HepG2 (cell line): Measurements from ENCODE around the gene CPEB2. TPM values are rescaled to one million over a fixed set of nuclear protein-coding genes. Genes with fewer than 3 reads are reported as not detected.

Source experiments
- ATAC-seq: fragments of 200-7000 bp; cut with Tn5 transposase; 3 replicates; pipeline ENCODE4 v1.9.1; 2020; ENCODE audit warnings: mild to moderate bottlenecking, moderate library complexity
- BruUV-seq: library from RNA; stranded (reverse); fragments of 400-500 nt; replicated peaks from 2 replicates; lab custom pipeline; 2021; lab: Mats Ljungman, UMichigan
- CTCF ChIA-PET: fragments of 300-600 bp; formaldehyde crosslinking; extraction: SDS; loops from one replicate; lab custom pipeline; 2021; ENCODE audit warnings: low total read pairs, inconsistent platforms, low intra/inter-chr PET ratio; lab: Yijun Ruan, JAX
- POLR2A ChIA-PET: fragments of 350-600 bp; sonication (Branson Sonifier 250); formaldehyde crosslinking; loops from one replicate; lab custom pipeline; 2020; ENCODE audit warnings: antibody characterized with exemption, inconsistent platforms; lab: Yijun Ruan, JAX
- DNase-seq: peaks from one replicate; pipeline ENCODE4 v3.0.0-alpha.2; 2015; ENCODE audit warnings: low spot score
- FAIRE-seq: peaks from 3 replicates; lab custom pipeline; 2011; peaks lifted over from hg19 to GRCh38; lab: Jason Lieb, UNC
- H2AFZ ChIP-seq: one replicate; pipeline ENCODE4 v1.6.1; 2011; ENCODE audit warnings: low read length, inconsistent platforms
- H3K27ac ChIP-seq: fragments of 300-600 bp; 3 replicates; pipeline ENCODE4 v1.8.0; 2011; ENCODE audit warnings: mixed run types, mild to moderate bottlenecking, mixed read lengths, low read length, inconsistent platforms; ENCODE audit not compliant: insufficient read depth; ENCODE audit errors: extremely low read length
- H3K27me3 ChIP-seq, 2 experiments: fragments of 200-600 bp in 1 of 2; 2 replicates in 1 of 2; 3 replicates in 1 of 2; pipeline versions ENCODE4 v1.6.0 to v1.8.0; 2011; ENCODE audit warnings: low read length in 2 of 2, mild to moderate bottlenecking in 2 of 2, moderate library complexity in 2 of 2, inconsistent platforms in 1 of 2; ENCODE audit not compliant: insufficient read depth in 2 of 2, control insufficient read depth in 1 of 2
- H3K36me3 ChIP-seq, 2 experiments: fragments of 200-600 bp in 1 of 2; replicated peaks in 1 of 2; 2 replicates in 1 of 2; 3 replicates in 1 of 2; pipeline versions ENCODE4 v1.5.1 to v1.8.0; 2011; ENCODE audit warnings: low read length in 2 of 2, inconsistent platforms in 1 of 2; ENCODE audit not compliant: insufficient read depth in 2 of 2, control insufficient read depth in 1 of 2
- H3K4me1 ChIP-seq: 2 replicates; pipeline ENCODE4 v1.5.1; 2012; ENCODE audit warnings: low read length, inconsistent platforms; ENCODE audit not compliant: insufficient read depth
- H3K4me2 ChIP-seq: 2 replicates; pipeline ENCODE4 v1.6.0; 2011; ENCODE audit warnings: low read depth, low read length, inconsistent platforms
- H3K4me3 ChIP-seq, 3 experiments: fragments of 200-600 bp in 1 of 3; sonication (generic), shearing (Covaris generic) in 1 of 3; replicated peaks in 1 of 3; 2 replicates each; pipeline ENCODE4 v1.5.1; 2011 to 2016; ENCODE audit warnings: low read length in 3 of 3, inconsistent platforms in 2 of 3, low read depth in 2 of 3, mild to moderate bottlenecking in 2 of 3, control low read depth in 1 of 3, mixed read lengths in 1 of 3; ENCODE audit not compliant: insufficient read depth in 1 of 3
- H3K79me2 ChIP-seq: one replicate; pipeline ENCODE4 v1.6.1; 2011; ENCODE audit warnings: low read length, inconsistent platforms; ENCODE audit not compliant: insufficient read depth
- H3K9ac ChIP-seq: 2 replicates; pipeline ENCODE4 v1.6.0; 2011; ENCODE audit warnings: mild to moderate bottlenecking, low read depth, low read length, inconsistent platforms; ENCODE audit not compliant: insufficient read depth
- H3K9me3 ChIP-seq: 2 replicates; pipeline ENCODE4 v1.5.1; 2012; ENCODE audit warnings: mild to moderate bottlenecking, low read length
- H4K20me1 ChIP-seq: 2 replicates; pipeline ENCODE4 v1.6.0; 2011; ENCODE audit warnings: inconsistent platforms, mild to moderate bottlenecking, low read length, moderate library complexity; ENCODE audit not compliant: insufficient read depth
- DPF2 ChIP-seq: sonication (generic); formaldehyde crosslinking; IDR thresholded peaks from 2 replicates; pipeline ENCODE4 v1.4.0; 2020; ENCODE audit warnings: mild to moderate bottlenecking, low read depth, missing genetic modification reagents, borderline replicate concordance
- JUND ChIP-seq: sonication (generic); formaldehyde crosslinking; IDR thresholded peaks from 2 replicates; pipeline ENCODE4 v1.8.0; 2022; ENCODE audit warnings: mild to moderate bottlenecking, missing genetic modification reagents
- MEF2D ChIP-seq: sonication (generic); formaldehyde crosslinking; IDR thresholded peaks from 2 replicates; pipeline ENCODE4 v1.5.1; 2020; ENCODE audit warnings: mild to moderate bottlenecking, missing genetic modification reagents
- NFATC3 ChIP-seq: sonication (generic); formaldehyde crosslinking; IDR thresholded peaks from 2 replicates; pipeline ENCODE4 v1.5.1; 2020; ENCODE audit warnings: mild to moderate bottlenecking, missing genetic modification reagents
- RERE ChIP-seq: IDR thresholded peaks from 2 replicates; pipeline ENCODE4 v1.6.1; 2016; ENCODE audit warnings: low read depth, missing genetic modification reagents, missing compliant biosample characterization
- SP2 ChIP-seq: sonication (generic); formaldehyde crosslinking; IDR thresholded peaks from 2 replicates; pipeline ENCODE4 v1.5.1; 2020; ENCODE audit warnings: mild to moderate bottlenecking, missing genetic modification reagents
- ZNF3 ChIP-seq: IDR thresholded peaks from 2 replicates; pipeline ENCODE4 v1.7.0; 2017; ENCODE audit warnings: inconsistent platforms
- ZNF672 ChIP-seq: sonication (generic); formaldehyde crosslinking; IDR thresholded peaks from 2 replicates; pipeline ENCODE4 v1.8.1; 2022; ENCODE audit warnings: missing genetic modification reagents
- WGBS: methylation state at CpG from one replicate; pipeline ENCODE4 v1.1.6; 2017; ENCODE audit warnings: low lambda C conversion rate; 5-methylcytosine and 5-hydroxymethylcytosine counted together
- in situ Hi-C: cut with HindIII; loops from 2 replicates; pipeline ENCODE4 v1.10.0; 2017; ENCODE audit warnings: low pct_unique_long_range_greater_than_20kb; ENCODE audit not compliant: extremely low pct_ligation_motif_present
- intact Hi-C: fragments of 100-400 bp; cut with micrococcal nuclease; formaldehyde crosslinking; loops from one replicate; pipeline ENCODE4 v1.10.0; 2022; ENCODE audit not compliant: unreplicated experiment
- polyA plus RNA-seq, 8 experiments: library from polyadenylated mRNA; depleted of rRNA in 3 of 8; stranded (reverse) in 7 of 8; unstranded in 1 of 8; fragments of >200 nt; fragmentation: Illumina TruSeq in 4 of 8; extraction: Trizol in 4 of 8; gene quantifications; 2 replicates each; pipeline versions ENCODE4 v1.2.1 to v1.2.3, GENCODE V29; 2011 to 2016; ENCODE audit warnings: low read depth in 4 of 8, missing spikeins in 1 of 8, mixed read lengths in 1 of 8; ENCODE audit not compliant: insufficient read depth in 1 of 8
- total RNA-seq, 5 experiments: library from RNA; depleted of rRNA; stranded (reverse); fragments of >200 nt; fragmentation: Illumina TruSeq; extraction: Trizol; gene quantifications; 2 replicates each; pipeline ENCODE4 v1.2.3, GENCODE V29; 2016; ENCODE audit warnings: low read depth in 1 of 5
- TF ChIP-seq, protein P1 (sequence below): sonication (generic); formaldehyde crosslinking; IDR thresholded peaks from 2 replicates; pipeline ENCODE4 v1.4.0; 2020; ENCODE audit warnings: mild to moderate bottlenecking, missing genetic modification reagents
- TF ChIP-seq, protein P2 (sequence below): sonication (generic); formaldehyde crosslinking; IDR thresholded peaks from 2 replicates; pipeline ENCODE4 v1.4.0; 2020; ENCODE audit warnings: missing genetic modification reagents
- TF ChIP-seq, protein P3 (sequence below): IDR thresholded peaks from 2 replicates; pipeline ENCODE4 v1.6.1; 2016; ENCODE audit warnings: low read depth, borderline replicate concordance

CPEB2 gene
- total and polyA plus RNA-seq, 2 of the 13 experiments (the other 11 are each of a cell fraction or from before 2014, with no cell fraction given), result 2.0 to 2.5 TPM

DNA sequence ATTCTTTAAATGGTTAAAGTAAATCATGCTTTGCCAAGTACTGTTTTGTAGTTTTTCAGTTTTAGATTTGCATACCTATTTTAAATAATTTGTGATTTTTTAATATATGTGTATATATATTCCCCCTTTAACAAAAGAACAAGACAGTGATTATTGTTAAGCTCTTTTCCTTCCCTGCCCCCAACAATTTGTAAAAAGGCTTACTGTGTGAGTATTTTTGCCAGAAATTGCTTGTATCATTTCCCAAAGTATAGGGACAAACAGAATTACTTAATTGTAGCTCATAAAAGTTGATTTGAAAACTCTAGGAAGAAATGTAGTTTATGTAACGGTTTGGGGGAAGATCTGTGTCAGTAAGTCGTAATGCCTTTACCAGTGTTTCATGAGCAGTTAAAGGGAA lies 19.0 kb downstream of the CPEB2 start:
- intact Hi-C loops, result no loop called here
- BruUV-seq, result no TSS peak
- H3K4me2 ChIP-seq, result no peak overlapping the region
- no peak overlapping the region for H2AFZ ChIP-seq
- peaks cover 0 to 2% of the 10 kb centered on the region in 2 experiments; a peak in 1 of 5 replicates for H3K36me3 ChIP-seq
- ChIA-PET CTCF (no interaction called here), POLR2A (no interaction called here)
- DNase-seq, result no peak
- in situ Hi-C loops, result loop anchor here (25.0 kb wide), 2 partner anchors 641 to 1384 kb away; partner anchors contain the start of genes BOD1L1 and FBXL5
- 44% methylated on average over 2 of the region's 2 CpGs for WGBS
- H3K4me3 ChIP-seq, result no peak overlapping the region
- no peaks in the 10 kb centered on the region for H3K9me3 ChIP-seq
- ATAC-seq, result no peak
- FAIRE-seq, result no peak
- TF ChIP-seq, protein P1, sequence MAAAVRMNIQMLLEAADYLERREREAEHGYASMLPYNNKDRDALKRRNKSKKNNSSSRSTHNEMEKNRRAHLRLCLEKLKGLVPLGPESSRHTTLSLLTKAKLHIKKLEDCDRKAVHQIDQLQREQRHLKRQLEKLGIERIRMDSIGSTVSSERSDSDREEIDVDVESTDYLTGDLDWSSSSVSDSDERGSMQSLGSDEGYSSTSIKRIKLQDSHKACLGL (CRISPR knock-in tag), result no peak
- TF ChIP-seq, protein P2, sequence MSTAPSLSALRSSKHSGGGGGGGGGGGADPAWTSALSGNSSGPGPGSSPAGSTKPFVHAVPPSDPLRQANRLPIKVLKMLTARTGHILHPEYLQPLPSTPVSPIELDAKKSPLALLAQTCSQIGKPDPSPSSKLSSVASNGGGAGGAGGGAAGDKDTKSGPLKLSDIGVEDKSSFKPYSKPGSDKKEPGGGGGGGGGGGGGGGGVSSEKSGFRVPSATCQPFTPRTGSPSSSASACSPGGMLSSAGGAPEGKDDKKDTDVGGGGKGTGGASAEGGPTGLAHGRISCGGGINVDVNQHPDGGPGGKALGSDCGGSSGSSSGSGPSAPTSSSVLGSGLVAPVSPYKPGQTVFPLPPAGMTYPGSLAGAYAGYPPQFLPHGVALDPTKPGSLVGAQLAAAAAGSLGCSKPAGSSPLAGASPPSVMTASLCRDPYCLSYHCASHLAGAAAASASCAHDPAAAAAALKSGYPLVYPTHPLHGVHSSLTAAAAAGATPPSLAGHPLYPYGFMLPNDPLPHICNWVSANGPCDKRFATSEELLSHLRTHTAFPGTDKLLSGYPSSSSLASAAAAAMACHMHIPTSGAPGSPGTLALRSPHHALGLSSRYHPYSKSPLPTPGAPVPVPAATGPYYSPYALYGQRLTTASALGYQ, result no peak
- TF ChIP-seq DPF2 (CRISPR knock-in tag) (no peak), JUND (CRISPR knock-in tag) (no peak), ZNF3 (CRISPR knock-in tag) (no peak), SP2 (CRISPR knock-in tag) (no peak), RERE (CRISPR knock-in tag) (no peak), ZNF672 (CRISPR knock-in tag) (no peak), MEF2D (CRISPR knock-in tag) (no peak), NFATC3 (CRISPR knock-in tag) (no peak)
- TF ChIP-seq, protein P3, sequence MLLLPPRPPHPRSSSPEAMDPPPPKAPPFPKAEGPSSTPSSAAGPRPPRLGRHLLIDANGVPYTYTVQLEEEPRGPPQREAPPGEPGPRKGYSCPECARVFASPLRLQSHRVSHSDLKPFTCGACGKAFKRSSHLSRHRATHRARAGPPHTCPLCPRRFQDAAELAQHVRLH (CRISPR knock-in tag), result no peak
- no peaks in the 10 kb centered on the region for H3K79me2 ChIP-seq
- no peaks in the 10 kb centered on the region; a peak in 1 of 5 replicates for H3K27me3 ChIP-seq
- no peaks in the 10 kb centered on the region for H3K4me1 ChIP-seq
- H3K9ac ChIP-seq, result no peak overlapping the region
- H4K20me1 ChIP-seq, result no peaks in the 10 kb centered on the region
- no peak overlapping the region for H3K27ac ChIP-seq
